HCT116 (cell line): ENCODE results near the gene KLHL33. TPM values are rescaled to one million over a fixed set of nuclear protein-coding genes. Genes with fewer than 3 reads are reported as not detected.

Source experiments
- ATAC-seq: fragments of 200-7000 bp; cut with Tn5 transposase; 2 replicates; pipeline ENCODE4 v1.9.1; 2020; ENCODE audit warnings: mild to moderate bottlenecking, moderate library complexity
- BruUV-seq: library from RNA; stranded (reverse); fragments of 400-500 nt; replicated peaks from 2 replicates; lab custom pipeline; 2021; lab: Mats Ljungman, UMichigan
- CTCF ChIA-PET: fragments of 300-600 bp; sonication (Branson Sonifier 250); formaldehyde crosslinking; loops from one replicate; lab custom pipeline; 2021; ENCODE audit warnings: antibody characterized with exemption; lab: Charles Lee
- POLR2A ChIA-PET: fragments of 300-600, 350-600 bp; sonication (Branson Sonifier 250); formaldehyde crosslinking; loops from one replicate; lab custom pipeline; 2021; ENCODE audit warnings: antibody characterized with exemption; lab: Charles Lee
- RAD21 ChIA-PET, 2 experiments: fragments of 300-600 bp; sonication (Branson Sonifier 250); formaldehyde crosslinking; loops; one replicate each; lab custom pipeline; 2023; ENCODE audit warnings: low total read pairs in 2 of 2; ENCODE audit not compliant: uncharacterized antibody in 2 of 2, unreplicated experiment in 2 of 2, low non-redundant PET in 1 of 2; lab: Charles Lee
- DNase-seq: peaks from one replicate; pipeline ENCODE4 v3.0.0-alpha.2; 2010; ENCODE audit warnings: low read depth, low spot score
- H2AFZ ChIP-seq: fragments of 200-600 bp; shearing (Covaris generic), sonication (generic); 2 replicates; pipeline ENCODE4 v1.6.1; 2017; ENCODE audit warnings: low read depth, mixed run types, mixed read lengths, antibody characterized with exemption, low read length; ENCODE audit not compliant: poor library complexity, severe bottlenecking
- H3K27ac ChIP-seq: 2 replicates; pipeline ENCODE4 v1.5.1; 2012; ENCODE audit warnings: low read depth, low read length
- H3K27me3 ChIP-seq: fragments of 200-600 bp; sonication (generic); 2 replicates; pipeline ENCODE4 v1.6.1; 2016; ENCODE audit warnings: mixed run types, low read length, mixed read lengths; ENCODE audit not compliant: insufficient read depth
- H3K36me3 ChIP-seq, 2 experiments: fragments of 200-500 bp in 1 of 2; fragments of 200-600 bp in 1 of 2; sonication (Bioruptor generic) in 1 of 2; sonication (generic) in 1 of 2; 2 replicates each; pipeline versions ENCODE4 v1.5.1 to v1.6.1; 2014 to 2016; ENCODE audit warnings: low read length in 2 of 2, inconsistent platforms in 1 of 2, mixed read lengths in 1 of 2, mixed run types in 1 of 2; ENCODE audit not compliant: insufficient read depth in 2 of 2, control insufficient read depth in 1 of 2
- H3K4me1 ChIP-seq, 2 experiments: fragments of 200-600 bp in 1 of 2; sonication (generic) in 1 of 2; 2 replicates each; pipeline versions ENCODE4 v1.5.1 to v1.6.1; 2012 to 2017; ENCODE audit warnings: low read length in 2 of 2, inconsistent platforms in 1 of 2, mild to moderate bottlenecking in 1 of 2, mixed read lengths in 1 of 2, mixed run types in 1 of 2, moderate library complexity in 1 of 2; ENCODE audit not compliant: insufficient read depth in 2 of 2, control insufficient read depth in 1 of 2
- H3K4me2 ChIP-seq: fragments of 200-600 bp; sonication (generic); 2 replicates; pipeline ENCODE4 v1.6.1; 2017; ENCODE audit warnings: mixed run types, low read length, mixed read lengths
- H3K4me3 ChIP-seq, 2 experiments: fragments of 200-600 bp in 1 of 2; sonication (generic) in 1 of 2; replicated peaks in 1 of 2; 2 replicates each; pipeline ENCODE4 v1.5.1; 2011 to 2016; ENCODE audit warnings: low read length in 2 of 2, control low read depth in 1 of 2, low read depth in 1 of 2, mild to moderate bottlenecking in 1 of 2, mixed read lengths in 1 of 2, mixed run types in 1 of 2
- H3K79me2 ChIP-seq: fragments of 200-600 bp; sonication (generic); 2 replicates; pipeline ENCODE4 v1.6.1; 2017; ENCODE audit warnings: mild to moderate bottlenecking, mixed run types, low read length, moderate library complexity, mixed read lengths; ENCODE audit not compliant: insufficient read depth
- H3K9ac ChIP-seq: fragments of 200-600 bp; sonication (generic); 2 replicates; pipeline ENCODE4 v1.6.1; 2016; ENCODE audit warnings: low read length, mixed read lengths
- H3K9me2 ChIP-seq: fragments of 200-600 bp; sonication (generic), shearing (Covaris generic); 2 replicates; pipeline ENCODE4 v1.6.1; 2017; ENCODE audit warnings: mixed run types, mild to moderate bottlenecking, moderate library complexity; ENCODE audit not compliant: insufficient read depth
- H3K9me3 ChIP-seq, 2 experiments: fragments of 200-500 bp in 1 of 2; fragments of 200-600 bp in 1 of 2; sonication (Bioruptor generic) in 1 of 2; sonication (generic) in 1 of 2; 2 replicates each; pipeline ENCODE4 v1.6.1; 2014 to 2017; ENCODE audit warnings: low read length in 2 of 2, mixed read lengths in 2 of 2, inconsistent platforms in 1 of 2, low read depth in 1 of 2, mild to moderate bottlenecking in 1 of 2, mixed run types in 1 of 2, moderate library complexity in 1 of 2; ENCODE audit not compliant: control insufficient read depth in 1 of 2, insufficient read depth in 1 of 2
- H4K20me1 ChIP-seq: fragments of 200-600 bp; sonication (generic), shearing (Covaris generic); 2 replicates; pipeline ENCODE4 v1.6.1; 2017; ENCODE audit warnings: mixed run types, mild to moderate bottlenecking, moderate library complexity; ENCODE audit not compliant: insufficient read depth
- ATF3 ChIP-seq: IDR thresholded peaks from 2 replicates; pipeline ENCODE4 v1.6.1; 2012
- CBX3 ChIP-seq: IDR thresholded peaks from 2 replicates; pipeline ENCODE4 v1.6.1; 2012; ENCODE audit warnings: low read depth
- CEBPB ChIP-seq: IDR thresholded peaks from 2 replicates; pipeline ENCODE4 v1.6.1; 2012; ENCODE audit warnings: low read depth
- CTCF ChIP-seq, 3 experiments: fragments of 200-600 bp in 1 of 3; sonication (generic) in 1 of 3; IDR thresholded peaks in 2 of 3; conservative IDR thresholded peaks in 1 of 3; 2 replicates each; pipeline ENCODE4 v1.5.1; 2012 to 2017; ENCODE audit warnings: low read depth in 2 of 3, low read length in 2 of 3, antibody characterized with exemption in 1 of 3, borderline replicate concordance in 1 of 3, control low read depth in 1 of 3, mild to moderate bottlenecking in 1 of 3, mixed read lengths in 1 of 3, mixed run types in 1 of 3, moderate library complexity in 1 of 3; ENCODE audit not compliant: insufficient read depth in 1 of 3
- FOSL1 ChIP-seq: IDR thresholded peaks from 2 replicates; pipeline ENCODE4 v1.6.1; 2012; ENCODE audit warnings: low read depth
- JUND ChIP-seq: IDR thresholded peaks from 2 replicates; pipeline ENCODE4 v1.6.1; 2012
- MAX ChIP-seq: IDR thresholded peaks from 2 replicates; pipeline ENCODE4 v1.6.1; 2012
- POLR2A ChIP-seq: IDR thresholded peaks from 2 replicates; pipeline ENCODE4 v1.7.0; 2011; ENCODE audit warnings: borderline replicate concordance; ENCODE audit not compliant: insufficient read depth, insufficient read length; ENCODE audit errors: extremely low read depth
- POLR2AphosphoS5 ChIP-seq: IDR thresholded peaks from 2 replicates; pipeline ENCODE4 v1.6.1; 2011; ENCODE audit warnings: mild to moderate bottlenecking, low read depth, low read length, moderate library complexity
- RAD21 ChIP-seq: IDR thresholded peaks from 2 replicates; pipeline ENCODE4 v1.6.1; 2012; ENCODE audit warnings: low read depth, mild to moderate bottlenecking
- REST ChIP-seq: IDR thresholded peaks from 2 replicates; pipeline ENCODE4 v1.6.1; 2012; ENCODE audit warnings: low read depth
- SIN3A ChIP-seq: IDR thresholded peaks from 2 replicates; pipeline ENCODE4 v1.6.1; 2012; ENCODE audit warnings: low read depth
- SP1 ChIP-seq: IDR thresholded peaks from 2 replicates; pipeline ENCODE4 v1.6.1; 2012; ENCODE audit warnings: low read depth
- SRF ChIP-seq: IDR thresholded peaks from 2 replicates; pipeline ENCODE4 v1.6.1; 2012; ENCODE audit warnings: low read depth
- TCF7L2 ChIP-seq: IDR thresholded peaks from 2 replicates; pipeline ENCODE4 v1.7.0; 2011; ENCODE audit warnings: borderline replicate concordance, inconsistent platforms; ENCODE audit not compliant: insufficient read depth, insufficient read length; ENCODE audit errors: extremely low read depth
- YY1 ChIP-seq: IDR thresholded peaks from 2 replicates; pipeline ENCODE4 v1.6.1; 2011; ENCODE audit warnings: low read length, low read depth, moderate library complexity, mild to moderate bottlenecking; ENCODE audit not compliant: insufficient replicate concordance; ENCODE audit errors: extremely low read depth
- ZBTB33 ChIP-seq: IDR thresholded peaks from 2 replicates; pipeline ENCODE4 v1.6.1; 2011; ENCODE audit warnings: mild to moderate bottlenecking, low read length, moderate library complexity; ENCODE audit not compliant: insufficient replicate concordance; ENCODE audit errors: extremely low read depth
- intact Hi-C: fragments of 100-400 bp; cut with micrococcal nuclease; formaldehyde crosslinking; loops from 2 replicates; pipeline ENCODE4 v1.10.0; 2022
- total RNA-seq: library from RNA; stranded (reverse); gene quantifications from one replicate; pipeline ENCODE4 v1.2.1, GENCODE V29; 2021; ENCODE audit not compliant: unreplicated experiment

The KLHL33 gene
- total RNA-seq, 1 experiment from 2014 or later = 0.05 TPM

- peak overlapping the region; percentile 19 to 48 for H3K4me3 ChIP-seq
- H3K4me1 ChIP-seq = peaks cover 24 to 36% of the 10 kb centered on the region in 2 experiments
- TF ChIP-seq MAX = peak; percentile 69
- no peak for TF ChIP-seq POLR2A
- peak; percentile 74 for TF ChIP-seq TCF7L2
- TF ChIP-seq CBX3 = peak; percentile 82; the same call in 1 of the 2 replicates
- TF ChIP-seq POLR2AphosphoS5 = peak; percentile 63
- no peak for TF ChIP-seq ZBTB33
- TF ChIP-seq SIN3A = peak; percentile 77
- peak; percentile 21 for TF ChIP-seq YY1
- peak; percentile 84 for TF ChIP-seq SP1
- TF ChIP-seq ATF3 = peak; percentile 66; the same call in 1 of the 2 replicates
- peak; percentile 98 for TF ChIP-seq JUND
- no peak for TF ChIP-seq CTCF (IDR thresholded peaks at IDR 0.05 in 2 of 3, conservative IDR thresholded peaks at IDR 0.05 in 1 of 3; ENCODE audit: borderline replicate concordance in 1 of 3, insufficient read depth in 1 of 3, low read depth in 2 of 3, low read length in 2 of 3)
- no peak for TF ChIP-seq RAD21
- TF ChIP-seq SRF = peak; percentile 94
- peak; percentile 97 for TF ChIP-seq FOSL1
- TF ChIP-seq REST = no peak
- peak; percentile 70; the same call in 1 of the 2 replicates for TF ChIP-seq CEBPB
- ATAC-seq = peak; percentile 94
- no peaks in the 10 kb centered on the region for H3K9me3 ChIP-seq
- no peaks in the 10 kb centered on the region for H3K9me2 ChIP-seq
- no peak overlapping the region for H2AFZ ChIP-seq
- no peaks in the 10 kb centered on the region for H4K20me1 ChIP-seq
- ChIA-PET POLR2A (interaction anchor here (0.7 to 2.1 kb wide), 6 partner anchors 10 to 205 kb away, joined by 3 to 15 read pairs (median 6); partner anchors contain the start of genes PARP2 and TEP1), RAD21 (interaction anchor here in 1 of 2 experiments (0.7 kb wide), 1 partner anchor 54 kb away, joined by 3 read pairs; the partner anchor contains the start of gene APEX1), CTCF (interaction anchor here (0.9 to 3.1 kb wide), 2 partner anchors 15 to 26 kb away, joined by 3 to 18 read pairs; no protein-coding TSS in a partner anchor)
- H3K4me2 ChIP-seq = peak overlapping the region; percentile 83
- intact Hi-C loops = no loop called here
- H3K27ac ChIP-seq = peak overlapping the region; percentile 92
- peaks cover 16 to 18% of the 10 kb centered on the region in 2 experiments for H3K36me3 ChIP-seq
- H3K79me2 ChIP-seq = no peaks in the 10 kb centered on the region
- BruUV-seq = no TSS peak
- H3K27me3 ChIP-seq = no peaks in the 10 kb centered on the region
- H3K9ac ChIP-seq = peak overlapping the region; percentile 60
- peak; percentile 74 for DNase-seq
Observed at GRCh38 chr14:20400965-20401593, 34.9 kb downstream of the KLHL33 start.
